ENCODE results near the gene ZXDA. TPM values are rescaled to one million over a fixed set of nuclear protein-coding genes. Genes with fewer than 3 reads are reported as not detected.
A peak's percentile ranks its signal among the peaks of the same experiment; 100 is the strongest.
"Not testable (repeated sequence)": the region's sequence is repeated elsewhere in the genome, so short reads cannot be mapped to it uniquely, and the experiment has no call there.

Gene ZXDA
- total RNA-seq, 1 donor from 2014 or later = not detected

- Mint-ChIP-seq H3K27me3 (ENCODE audit: low read depth) (no peaks in the 10 kb centered on the region), H3K27ac (ENCODE audit: unreplicated experiment) (no peak overlapping the region), H3K4me1 (ENCODE audit: low read depth) (no peaks in the 10 kb centered on the region), H3K9me3 (ENCODE audit: low read depth) (peaks cover 53% of the 10 kb centered on the region), H3K4me3 (ENCODE audit: unreplicated experiment) (no peak overlapping the region), H3K36me3 (ENCODE audit: low read depth) (no peaks in the 10 kb centered on the region)
- no peak for DNase-seq (ENCODE audit: low spot score)
- TF ChIP-seq CTCF (IDR thresholded peaks at IDR 0.05) = no peak
Observed at GRCh38 chrX:57930051-57930450, 19.8 kb upstream of the ZXDA start.

- Mint-ChIP-seq H3K9me3 (ENCODE audit: low read depth) (peaks cover 52% of the 10 kb centered on the region), H3K36me3 (ENCODE audit: low read depth) (no peaks in the 10 kb centered on the region), H3K4me3 (ENCODE audit: unreplicated experiment) (no peak overlapping the region), H3K4me1 (ENCODE audit: low read depth) (no peaks in the 10 kb centered on the region), H3K27ac (ENCODE audit: unreplicated experiment) (no peak overlapping the region), H3K27me3 (ENCODE audit: low read depth) (no peaks in the 10 kb centered on the region)
- peak; percentile 55 for TF ChIP-seq CTCF (IDR thresholded peaks at IDR 0.05)
- no peak for DNase-seq (ENCODE audit: low spot score)
Observed at GRCh38 chrX:57929373-57929772, 19.1 kb upstream of the ZXDA start.

- Mint-ChIP-seq H3K9me3 (ENCODE audit: low read depth) (peaks cover 49% of the 10 kb centered on the region), H3K27ac (ENCODE audit: unreplicated experiment) (no peak overlapping the region), H3K27me3 (ENCODE audit: low read depth) (no peaks in the 10 kb centered on the region), H3K36me3 (ENCODE audit: low read depth) (no peaks in the 10 kb centered on the region), H3K4me1 (ENCODE audit: low read depth) (no peaks in the 10 kb centered on the region), H3K4me3 (ENCODE audit: unreplicated experiment) (no peak overlapping the region)
- no peak for TF ChIP-seq CTCF (IDR thresholded peaks at IDR 0.05)
- DNase-seq (ENCODE audit: low spot score) = no peak
Observed at GRCh38 chrX:57925806-57926205, 15.5 kb upstream of the ZXDA start.

GRCh38 chrX:57918750-57919436 is 8.6 kb upstream of the ZXDA start:
- DNase-seq (ENCODE audit: low spot score) = no peak
- Mint-ChIP-seq H3K27ac (ENCODE audit: unreplicated experiment) (no peak overlapping the region), H3K4me1 (ENCODE audit: low read depth) (no peaks in the 10 kb centered on the region), H3K27me3 (ENCODE audit: low read depth) (no peaks in the 10 kb centered on the region), H3K4me3 (ENCODE audit: unreplicated experiment) (no peak overlapping the region), H3K36me3 (ENCODE audit: low read depth) (no peaks in the 10 kb centered on the region), H3K9me3 (ENCODE audit: low read depth) (peaks cover 50% of the 10 kb centered on the region)
- TF ChIP-seq CTCF (IDR thresholded peaks at IDR 0.05) = peak; percentile 61

GRCh38 chrX:57915680-57916079 is 5.4 kb upstream of the ZXDA start:
- Mint-ChIP-seq H3K27ac (ENCODE audit: unreplicated experiment) (no peak overlapping the region), H3K9me3 (ENCODE audit: low read depth) (peaks cover 58% of the 10 kb centered on the region), H3K27me3 (ENCODE audit: low read depth) (no peaks in the 10 kb centered on the region), H3K4me1 (ENCODE audit: low read depth) (no peaks in the 10 kb centered on the region), H3K36me3 (ENCODE audit: low read depth) (no peaks in the 10 kb centered on the region), H3K4me3 (ENCODE audit: unreplicated experiment) (no peak overlapping the region)
- no peak for TF ChIP-seq CTCF (IDR thresholded peaks at IDR 0.05)
- DNase-seq (ENCODE audit: low spot score) = no peak

GRCh38 chrX:57909595-57910286 is 517 bp downstream of the ZXDA start:
- H3K4me1 Mint-ChIP-seq (ENCODE audit: low read depth); H3K27ac Mint-ChIP-seq (ENCODE audit: unreplicated experiment); H3K4me3 Mint-ChIP-seq (ENCODE audit: unreplicated experiment); H3K27me3 Mint-ChIP-seq (ENCODE audit: low read depth); H3K36me3 Mint-ChIP-seq (ENCODE audit: low read depth): not testable (repeated sequence)
- peaks cover 47% of the 10 kb centered on the region for H3K9me3 Mint-ChIP-seq (ENCODE audit: low read depth)
- DNase-seq (ENCODE audit: low spot score) = peak; percentile 84

- H3K4me3 Mint-ChIP-seq (ENCODE audit: unreplicated experiment); H3K36me3 Mint-ChIP-seq (ENCODE audit: low read depth); H3K27me3 Mint-ChIP-seq (ENCODE audit: low read depth); H3K27ac Mint-ChIP-seq (ENCODE audit: unreplicated experiment); DNase-seq (ENCODE audit: low spot score); H3K4me1 Mint-ChIP-seq (ENCODE audit: low read depth): not testable (repeated sequence)
- H3K9me3 Mint-ChIP-seq (ENCODE audit: low read depth) = peaks cover 45% of the 10 kb centered on the region
Observed at GRCh38 chrX:57908972-57909594, 1.2 kb downstream of the ZXDA start.

Data from chondrocyte (in vitro differentiated cells).